Endothelial cell of umbilical vein (primary cell): ENCODE measurements around the gene SSH2. TPM values are rescaled to one million over a fixed set of nuclear protein-coding genes. Genes with fewer than 3 reads are reported as not detected.

Source experiments
- BruUV-seq: library from RNA; stranded (reverse); fragments of 400-500 nt; replicated peaks from 2 replicates; lab custom pipeline; 2021; lab: Mats Ljungman, UMichigan
- CTCF ChIA-PET: fragments of 300-600, 350-600 bp; sonication (Branson Sonifier 250); formaldehyde crosslinking; loops from one replicate; lab custom pipeline; 2021; ENCODE audit warnings: antibody characterized with exemption, inconsistent platforms; lab: Charles Lee
- POLR2A ChIA-PET: fragments of 300-600, 350-600 bp; sonication (Branson Sonifier 250); formaldehyde crosslinking; loops from one replicate; lab custom pipeline; 2021; ENCODE audit warnings: antibody characterized with exemption, inconsistent platforms; lab: Charles Lee
- DNase-seq: peaks from one replicate; pipeline ENCODE4 v3.0.0-alpha.2; 2011; ENCODE audit warnings: low read depth, low spot score
- FAIRE-seq: peaks from 2 replicates; lab custom pipeline; 2011; peaks lifted over from hg19 to GRCh38; lab: Jason Lieb, UNC
- H2AFZ ChIP-seq: 2 replicates; pipeline ENCODE4 v1.6.0; 2012; ENCODE audit warnings: low read depth, low read length, control low read depth, inconsistent platforms
- H3K27ac ChIP-seq: 2 replicates; pipeline ENCODE4 v1.5.1; 2011; ENCODE audit warnings: low read depth, mild to moderate bottlenecking, control low read depth, low read length, moderate library complexity; ENCODE audit not compliant: insufficient read depth
- H3K27me3 ChIP-seq, 2 experiments: 2 replicates each; pipeline versions ENCODE4 v1.6.0 to v1.6.1; 2011; ENCODE audit warnings: low read length in 2 of 2, mixed read lengths in 1 of 2; ENCODE audit not compliant: control insufficient read depth in 2 of 2, insufficient read depth in 2 of 2
- H3K36me3 ChIP-seq, 2 experiments: 2 replicates in 1 of 2; 3 replicates in 1 of 2; pipeline ENCODE4 v1.5.1; 2011; ENCODE audit warnings: low read length in 2 of 2, mild to moderate bottlenecking in 1 of 2, moderate library complexity in 1 of 2; ENCODE audit not compliant: control insufficient read depth in 2 of 2, insufficient read depth in 2 of 2; ENCODE audit errors: extremely low read depth in 1 of 2
- H3K4me1 ChIP-seq: 3 replicates; pipeline ENCODE4 v1.5.1; 2011; ENCODE audit warnings: mild to moderate bottlenecking, low read length; ENCODE audit not compliant: control insufficient read depth, insufficient read depth; ENCODE audit errors: extremely low read depth
- H3K4me2 ChIP-seq: 2 replicates; pipeline ENCODE4 v1.6.1; 2011; ENCODE audit warnings: low read length, control low read depth, mixed read lengths; ENCODE audit not compliant: insufficient read depth
- H3K4me3 ChIP-seq, 3 experiments: fragments of 200-600 bp in 1 of 3; sonication (generic), shearing (Covaris generic) in 1 of 3; replicated peaks in 1 of 3; 2 replicates each; pipeline ENCODE4 v1.5.1; 2011 to 2016; ENCODE audit warnings: control low read depth in 3 of 3, low read length in 3 of 3, mild to moderate bottlenecking in 2 of 3, inconsistent platforms in 1 of 3, low read depth in 1 of 3, moderate library complexity in 1 of 3; ENCODE audit not compliant: insufficient read depth in 1 of 3
- H3K79me2 ChIP-seq: 2 replicates; pipeline ENCODE4 v1.6.0; 2012; ENCODE audit warnings: low read length, inconsistent platforms; ENCODE audit not compliant: control insufficient read depth, insufficient read depth
- H3K9ac ChIP-seq: replicated peaks from 2 replicates; pipeline ENCODE3; 2011; ENCODE audit warnings: low read length, control low read depth; ENCODE audit not compliant: insufficient read depth; ENCODE audit errors: extremely low read depth
- H3K9me1 ChIP-seq: replicated peaks from 3 replicates; pipeline ENCODE4 v1.6.0; 2011; ENCODE audit warnings: mild to moderate bottlenecking, low read length; ENCODE audit not compliant: control insufficient read depth, insufficient read depth; ENCODE audit errors: extremely low read depth
- H3K9me3 ChIP-seq: replicated peaks from 2 replicates; pipeline ENCODE4 v1.5.1; 2012; ENCODE audit warnings: low read length, inconsistent platforms; ENCODE audit not compliant: control insufficient read depth, insufficient read depth
- H4K20me1 ChIP-seq: replicated peaks from 2 replicates; pipeline ENCODE3; 2011; ENCODE audit warnings: mild to moderate bottlenecking, low read length; ENCODE audit not compliant: control insufficient read depth, insufficient read depth; ENCODE audit errors: extremely low read depth
- CTCF ChIP-seq, 2 donors: IDR thresholded peaks; 1 replicate in 1 of 2; 2 replicates in 1 of 2; pipeline ENCODE4 v1.5.1; 2011; ENCODE audit warnings: low read length in 2 of 2, mild to moderate bottlenecking in 2 of 2, moderate library complexity in 2 of 2, control low read depth in 1 of 2, inconsistent platforms in 1 of 2, low read depth in 1 of 2; ENCODE audit not compliant: insufficient read depth in 1 of 2; ENCODE audit errors: extremely low read depth in 1 of 2
- EZH2 ChIP-seq: IDR thresholded peaks from 2 replicates; pipeline ENCODE4 v1.6.1; 2012; ENCODE audit warnings: borderline replicate concordance, low read depth, mild to moderate bottlenecking, moderate library complexity, low read length, inconsistent platforms; ENCODE audit not compliant: severe bottlenecking
- FOS ChIP-seq: IDR thresholded peaks from 2 replicates; pipeline ENCODE4 v1.6.1; 2011; ENCODE audit warnings: mild to moderate bottlenecking, low read length, moderate library complexity, borderline replicate concordance; ENCODE audit not compliant: insufficient read depth
- GATA2 ChIP-seq: IDR thresholded peaks from 2 replicates; pipeline ENCODE4 v1.7.0; 2011; ENCODE audit warnings: low read depth, mild to moderate bottlenecking, moderate library complexity, mixed read lengths, low read length; ENCODE audit not compliant: insufficient read length, insufficient read depth
- JUN ChIP-seq: IDR thresholded peaks from 2 replicates; pipeline ENCODE4 v1.6.1; 2011; ENCODE audit warnings: borderline replicate concordance, low read depth; ENCODE audit not compliant: insufficient read length, insufficient read depth
- MYC ChIP-seq: IDR thresholded peaks from one replicate; pipeline ENCODE4 v1.6.1; 2011; ENCODE audit warnings: mild to moderate bottlenecking, low read depth, low read length
- POLR2A ChIP-seq: IDR thresholded peaks from 2 replicates; pipeline ENCODE4 v1.6.1; 2012; ENCODE audit warnings: low read depth, mild to moderate bottlenecking, control low read depth, low read length
- POLR2AphosphoS5 ChIP-seq: IDR thresholded peaks from 2 replicates; pipeline ENCODE4 v1.6.1; 2012; ENCODE audit warnings: low read depth, mild to moderate bottlenecking, control low read depth, low read length, moderate library complexity; ENCODE audit not compliant: insufficient read depth
- dilution Hi-C: fragments of 300-500 bp; cut with MboI; formaldehyde crosslinking; loops from one replicate; pipeline ENCODE4 v1.15.0; 2019; ENCODE audit warnings: low sequenced_read_pairs; ENCODE audit not compliant: extremely low pct_ligation_motif_present
- intact Hi-C: fragments of 100-400 bp; cut with micrococcal nuclease; formaldehyde crosslinking; loops from one replicate; pipeline ENCODE4 v1.10.0; 2022
- polyA plus RNA-seq, 4 experiments: library from polyadenylated mRNA; depleted of rRNA in 3 of 4; stranded (reverse) in 3 of 4; unstranded in 1 of 4; fragments of >200 nt; gene quantifications; 2 replicates each; pipeline versions ENCODE4 v1.2.1 to v1.2.3, GENCODE V29; 2011 to 2012; ENCODE audit warnings: missing spikeins in 1 of 4
- total RNA-seq: library from RNA; stranded (reverse); gene quantifications from 2 replicates; pipeline ENCODE4 v1.2.3, GENCODE V29; 2021
- TF ChIP-seq, protein P1 (sequence below): IDR thresholded peaks from 2 replicates; pipeline ENCODE4 v1.6.1; 2011; ENCODE audit not compliant: insufficient read depth, insufficient read length

Gene SSH2
- total and polyA plus RNA-seq, 2 donors (not counting 3 experiments of a cell fraction or from before 2014, with no cell fraction given) = 24.6 to 60.9 TPM

DNA sequence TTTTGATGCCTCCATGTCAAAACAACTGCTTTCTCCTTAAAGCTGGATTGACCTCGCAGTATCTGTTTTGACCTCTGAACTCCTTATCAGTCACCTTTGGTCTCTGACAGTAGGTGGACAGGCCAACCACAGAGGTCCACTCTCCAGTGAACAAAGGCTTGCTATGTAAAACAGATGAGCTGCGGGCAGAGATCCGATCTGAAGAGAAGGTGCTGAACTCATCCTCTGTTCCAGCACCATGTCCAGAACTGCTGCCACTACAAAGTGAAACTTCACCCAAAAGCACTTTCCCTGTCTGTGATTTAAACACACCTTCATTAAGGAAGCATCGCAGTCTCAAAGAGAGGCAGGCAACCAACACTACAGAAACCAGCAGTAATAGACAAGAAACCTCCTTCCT is 190.0 kb downstream of the SSH2 start:
- no peaks in the 10 kb centered on the region for H3K9me1 ChIP-seq
- no peak overlapping the region for H3K27ac ChIP-seq
- no peaks in the 10 kb centered on the region for H3K9me3 ChIP-seq
- ChIA-PET POLR2A (no interaction called here), CTCF (interaction anchor here (0.9 to 2.4 kb wide), 3 partner anchors 11 to 100 kb away, joined by 3 to 8 read pairs (median 8); no protein-coding TSS in a partner anchor)
- H3K4me1 ChIP-seq = peaks cover 42% of the 10 kb centered on the region
- H2AFZ ChIP-seq = no peak overlapping the region
- DNase-seq (peak; percentile 12), FAIRE-seq (no peak)
- dilution Hi-C loops (no loop called here), intact Hi-C loops (loop anchor here (5.0 kb wide), 1 partner anchor 58 kb away; no protein-coding TSS in a partner anchor)
- H3K36me3 ChIP-seq = no peaks in the 10 kb centered on the region
- H3K9ac ChIP-seq = no peak overlapping the region
- H3K79me2 ChIP-seq = peaks cover 15% of the 10 kb centered on the region
- no peaks in the 10 kb centered on the region for H4K20me1 ChIP-seq
- no peaks in the 10 kb centered on the region for H3K27me3 ChIP-seq
- BruUV-seq = no TSS peak
- TF ChIP-seq FOS (no peak), MYC (no peak), JUN (no peak), EZH2 (no peak), CTCF (IDR thresholded peaks at IDR 0.05; ENCODE audit: extremely low read depth in 1 of 2, insufficient read depth in 1 of 2, low read depth in 1 of 2, low read length in 2 of 2) (no peak), POLR2A (no peak), POLR2AphosphoS5 (no peak), GATA2 (no peak)
- TF ChIP-seq, protein P1, sequence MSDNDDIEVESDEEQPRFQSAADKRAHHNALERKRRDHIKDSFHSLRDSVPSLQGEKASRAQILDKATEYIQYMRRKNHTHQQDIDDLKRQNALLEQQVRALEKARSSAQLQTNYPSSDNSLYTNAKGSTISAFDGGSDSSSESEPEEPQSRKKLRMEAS = no peak
- no peak overlapping the region for H3K4me2 ChIP-seq
- no peak overlapping the region for H3K4me3 ChIP-seq
